ENCODE measurements around the gene GOLT1A.

GOLT1A gene

DNA sequence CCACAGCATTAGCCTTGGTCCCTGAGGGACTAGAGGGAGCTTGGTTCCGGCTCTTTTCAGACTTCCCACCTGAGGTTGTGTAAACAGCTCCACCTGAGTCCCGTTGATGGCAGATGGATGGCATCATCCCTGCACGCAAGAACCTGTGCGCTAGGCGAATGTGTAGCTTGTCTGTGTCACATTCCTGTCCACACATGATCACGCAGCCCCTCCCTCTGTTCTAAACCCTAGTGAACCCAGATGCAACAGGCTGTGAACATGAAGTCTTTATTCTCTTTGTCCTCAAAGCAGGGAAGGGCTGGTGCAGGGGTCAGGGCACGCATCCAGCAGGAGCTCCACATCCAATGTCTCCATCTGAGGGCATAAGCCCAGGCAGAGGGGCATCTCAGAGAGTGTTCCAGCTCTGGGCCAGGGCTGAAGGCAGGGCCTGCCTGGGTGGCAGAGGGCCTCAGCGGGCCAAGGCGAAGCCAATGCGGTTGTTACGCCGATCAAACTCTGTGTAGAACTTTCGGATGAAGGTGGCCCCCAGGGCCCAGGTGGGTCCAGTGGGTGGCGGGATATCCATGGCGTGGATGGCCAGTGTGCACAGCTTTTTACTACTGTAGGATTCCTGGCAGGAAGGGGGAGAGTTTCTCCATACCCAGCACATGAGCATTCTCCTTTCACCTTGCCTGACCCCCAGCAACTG is 59.1 kb downstream of the GOLT1A start:
- TF ChIP-seq, protein P1, sequence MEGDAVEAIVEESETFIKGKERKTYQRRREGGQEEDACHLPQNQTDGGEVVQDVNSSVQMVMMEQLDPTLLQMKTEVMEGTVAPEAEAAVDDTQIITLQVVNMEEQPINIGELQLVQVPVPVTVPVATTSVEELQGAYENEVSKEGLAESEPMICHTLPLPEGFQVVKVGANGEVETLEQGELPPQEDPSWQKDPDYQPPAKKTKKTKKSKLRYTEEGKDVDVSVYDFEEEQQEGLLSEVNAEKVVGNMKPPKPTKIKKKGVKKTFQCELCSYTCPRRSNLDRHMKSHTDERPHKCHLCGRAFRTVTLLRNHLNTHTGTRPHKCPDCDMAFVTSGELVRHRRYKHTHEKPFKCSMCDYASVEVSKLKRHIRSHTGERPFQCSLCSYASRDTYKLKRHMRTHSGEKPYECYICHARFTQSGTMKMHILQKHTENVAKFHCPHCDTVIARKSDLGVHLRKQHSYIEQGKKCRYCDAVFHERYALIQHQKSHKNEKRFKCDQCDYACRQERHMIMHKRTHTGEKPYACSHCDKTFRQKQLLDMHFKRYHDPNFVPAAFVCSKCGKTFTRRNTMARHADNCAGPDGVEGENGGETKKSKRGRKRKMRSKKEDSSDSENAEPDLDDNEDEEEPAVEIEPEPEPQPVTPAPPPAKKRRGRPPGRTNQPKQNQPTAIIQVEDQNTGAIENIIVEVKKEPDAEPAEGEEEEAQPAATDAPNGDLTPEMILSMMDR (IDR thresholded peaks at IDR 0.05): no peak
- no peak for TF ChIP-seq ZFX (IDR thresholded peaks at IDR 0.05; ENCODE audit: borderline replicate concordance)
- no peak overlapping the region for H3K27ac ChIP-seq

DNA sequence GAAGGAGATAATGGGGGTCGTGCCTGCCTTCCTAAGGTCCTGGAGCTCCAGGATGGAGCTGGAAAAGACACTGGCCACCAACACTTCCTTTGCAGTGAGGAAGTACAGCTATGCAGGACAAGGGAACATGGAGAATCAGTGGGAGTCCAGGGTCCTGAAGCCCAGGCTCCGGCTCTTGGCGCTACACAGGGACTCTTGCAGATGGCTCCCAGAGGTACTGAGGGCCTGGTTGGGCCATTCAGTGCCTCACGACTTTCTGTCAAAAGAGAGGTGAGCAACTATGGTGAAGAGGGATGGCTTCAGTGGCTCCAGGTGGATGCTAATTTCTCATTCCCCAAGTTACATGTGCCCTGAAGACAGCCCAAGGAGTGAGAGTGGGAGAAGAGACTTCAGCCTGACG is 60.1 kb downstream of the GOLT1A start:
- TF ChIP-seq, protein P1 (IDR thresholded peaks at IDR 0.05): no peak
- no peak for TF ChIP-seq ZFX (IDR thresholded peaks at IDR 0.05; ENCODE audit: borderline replicate concordance)
- H3K27ac ChIP-seq: no peak overlapping the region

DNA sequence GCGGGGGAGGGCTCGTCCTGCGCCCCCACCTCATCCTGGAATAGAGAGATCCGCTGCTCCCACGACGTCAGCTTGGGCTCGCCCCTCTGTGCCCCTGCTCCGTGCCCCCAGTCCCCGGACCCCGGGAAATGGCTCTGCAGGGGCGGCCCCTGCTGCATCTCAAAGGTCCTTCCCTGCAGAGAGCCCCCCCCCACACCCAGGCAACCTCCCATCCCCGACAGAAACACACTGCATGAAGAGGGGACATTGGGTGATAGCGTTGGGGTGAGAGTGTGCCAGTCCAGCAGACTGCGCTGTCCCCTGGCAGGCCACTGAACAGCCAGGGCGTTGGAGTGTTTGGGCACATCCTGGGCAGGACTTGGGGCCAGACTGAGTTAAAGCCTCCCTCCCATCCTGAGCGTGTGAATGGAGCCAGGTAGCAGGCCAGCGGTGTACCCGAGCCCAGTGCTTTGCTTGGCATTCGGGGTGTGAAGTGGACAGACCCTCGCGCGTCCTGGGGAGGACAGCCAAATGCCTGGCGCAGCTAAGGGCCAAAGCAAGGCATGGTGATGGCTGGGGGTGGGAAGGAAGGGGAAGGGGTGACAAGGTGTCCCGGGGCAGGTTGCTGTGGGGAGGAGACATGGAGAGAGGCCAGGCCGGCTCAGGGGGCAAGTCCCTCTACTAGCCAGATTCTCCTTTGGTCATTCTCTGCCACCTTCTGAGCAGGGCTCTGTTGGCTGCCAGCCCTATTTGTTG is 61.3 kb downstream of the GOLT1A start:
- peak overlapping the region; percentile 5; the same call in 1 of the 2 replicates for H3K27ac ChIP-seq
- TF ChIP-seq, protein P1 (IDR thresholded peaks at IDR 0.05): no peak
- no peak for TF ChIP-seq ZFX (IDR thresholded peaks at IDR 0.05; ENCODE audit: borderline replicate concordance)

DNA sequence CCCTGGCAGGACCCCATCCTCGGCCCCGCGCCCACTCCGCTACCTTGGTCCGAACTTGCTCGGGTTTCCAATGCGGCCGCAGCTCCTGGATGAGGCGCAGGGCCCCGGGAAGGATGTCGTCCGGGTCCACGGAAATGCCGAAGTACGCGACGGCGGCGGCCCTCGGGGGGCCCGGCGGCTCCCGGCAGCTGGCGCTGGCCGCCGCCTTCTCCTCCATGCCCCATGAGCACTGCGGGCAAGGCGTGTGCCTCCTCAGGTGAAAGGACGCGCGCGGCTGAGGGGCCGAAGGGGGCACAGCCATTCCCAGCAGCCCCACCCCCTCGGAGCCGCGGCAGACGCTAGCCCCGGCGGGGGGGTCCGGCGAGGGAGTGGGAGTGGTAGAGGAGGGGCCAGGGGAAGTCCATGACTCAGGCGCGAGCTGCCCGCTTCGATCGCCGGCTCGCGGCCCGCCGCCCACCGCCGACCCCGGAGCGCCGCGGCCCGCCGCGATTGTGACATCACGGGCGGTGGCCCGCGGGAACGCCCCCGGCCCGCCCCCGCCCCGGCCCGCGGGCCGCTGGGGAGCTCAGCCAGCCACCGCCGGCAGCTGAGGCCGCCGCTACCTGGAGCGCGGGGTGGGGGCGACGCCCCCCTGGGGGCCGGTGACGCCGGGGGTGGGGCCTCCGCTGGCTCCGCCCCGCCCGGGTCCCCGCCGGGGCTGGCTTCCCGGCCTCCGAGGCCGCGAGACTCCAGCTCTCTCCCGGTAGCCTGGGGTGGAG is 62.1 kb downstream of the GOLT1A start, which contains the start of gene ETNK2:
TSS of gene ETNK2 (minus strand) at position 493 of the 758 bp plus-strand sequence. CDS start at position 301, 192 bp downstream.
- peak within 1 kb of the TSS; percentile 5; the same call in 1 of the 2 replicates for H3K27ac ChIP-seq

DNA sequence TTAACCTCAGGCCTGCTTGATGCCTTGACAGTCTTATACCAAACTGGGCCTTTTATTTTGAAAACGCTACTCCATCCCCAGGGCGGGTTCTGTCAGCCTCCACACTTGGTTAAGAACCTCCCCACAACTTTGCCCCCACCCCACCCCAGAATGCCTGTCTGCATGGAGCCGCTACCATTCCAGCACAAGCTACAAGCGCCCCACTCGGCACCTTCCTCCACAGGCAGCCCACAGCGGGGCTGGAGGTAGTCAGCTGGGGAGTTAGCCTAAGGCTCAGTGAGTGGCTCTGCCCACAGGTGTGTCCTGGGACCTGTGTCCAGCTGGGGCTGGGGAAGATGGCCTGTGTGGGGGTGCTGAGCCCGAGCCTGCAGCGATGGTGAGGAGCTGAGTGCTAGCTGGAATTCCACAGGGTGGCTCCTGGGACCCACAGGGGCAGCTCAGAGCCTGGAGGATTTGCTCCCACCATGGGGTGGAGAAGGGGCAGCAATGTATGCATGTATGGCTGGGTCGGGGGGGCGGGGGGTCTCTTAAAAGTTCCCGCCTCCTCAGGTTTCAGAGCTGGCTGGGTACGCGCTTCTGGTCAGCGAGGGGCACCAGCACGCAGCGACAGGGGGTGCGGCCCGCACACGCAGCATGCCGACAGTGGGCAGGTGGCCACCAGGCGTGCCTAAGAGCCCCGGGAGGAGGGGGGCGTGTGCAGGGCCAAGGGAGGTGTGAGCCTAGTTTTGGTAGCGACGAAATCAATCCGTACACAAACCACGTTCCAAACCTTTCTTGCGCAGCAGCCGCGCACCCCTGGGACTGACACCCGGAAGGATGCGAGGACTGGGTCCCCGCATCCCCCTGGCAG is 62.9 kb downstream of the GOLT1A start:
- H3K27ac ChIP-seq: no peak overlapping the region
- TF ChIP-seq, protein P1 (IDR thresholded peaks at IDR 0.05): no peak
- TF ChIP-seq ZFX (IDR thresholded peaks at IDR 0.05; ENCODE audit: borderline replicate concordance): no peak

More for the DNA sequence above, 62.1 kb downstream of the GOLT1A start, which contains the start of gene ETNK2:
- TF ChIP-seq ZFX (IDR thresholded peaks at IDR 0.05; ENCODE audit: borderline replicate concordance): no peak
- TF ChIP-seq, protein P1 (IDR thresholded peaks at IDR 0.05): no peak

DNA sequence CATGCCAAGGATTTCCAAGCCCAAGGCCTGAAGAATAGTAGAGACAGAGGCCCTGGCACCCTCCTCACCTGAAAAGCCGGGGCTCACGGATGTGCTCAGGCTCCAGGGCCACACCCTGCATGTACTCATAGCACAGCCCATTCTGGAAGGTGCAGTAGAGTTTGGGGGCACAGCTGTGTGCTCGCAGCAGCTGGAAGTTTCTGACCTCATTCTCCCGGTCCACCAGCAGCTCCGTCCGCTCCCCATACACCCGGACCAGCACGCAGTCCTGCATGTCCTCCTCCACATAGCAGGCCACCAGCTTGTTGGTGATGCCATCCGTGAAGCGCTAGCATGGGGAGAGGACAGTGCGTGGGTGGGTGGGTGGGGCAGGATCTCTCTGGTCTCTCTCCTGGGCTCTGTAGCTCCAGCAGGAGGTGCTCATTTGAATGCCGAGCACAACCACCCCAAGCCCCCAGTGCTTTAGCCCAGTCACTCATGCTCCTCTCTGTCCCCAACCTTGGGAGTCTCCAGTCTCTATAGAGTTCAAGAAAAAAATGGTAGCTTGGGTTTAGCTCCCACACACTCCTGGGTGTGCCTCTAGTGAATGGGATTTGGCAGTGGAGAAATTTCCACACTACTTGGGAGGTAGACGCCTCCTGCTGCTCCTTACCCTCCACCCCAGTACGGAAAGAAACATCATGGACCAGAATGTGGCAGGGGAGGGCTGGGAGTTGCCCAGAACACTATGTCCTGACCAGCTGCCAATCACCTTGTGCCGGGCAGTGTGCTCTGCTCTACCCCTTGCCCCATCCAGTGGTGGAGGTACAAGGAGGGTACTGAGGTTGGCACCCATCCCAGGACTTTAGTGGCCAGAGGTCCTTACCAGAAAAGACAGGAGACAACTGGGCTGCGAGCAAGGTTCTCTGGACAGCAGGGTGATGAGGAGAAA is 63.9 kb downstream of the GOLT1A start:
- TF ChIP-seq, protein P1 (IDR thresholded peaks at IDR 0.05): no peak
- TF ChIP-seq ZFX (IDR thresholded peaks at IDR 0.05; ENCODE audit: borderline replicate concordance): no peak
- no peak overlapping the region for H3K27ac ChIP-seq

Data from 22Rv1 (cell line).